Lower leg skin (tissue), 3 donors: ENCODE results near the gene CFAP20DC.

Experiments used
- POLR2A ChIP-seq, 2 donors: fragments of 450-650 bp; IDR thresholded peaks; one replicate each; pipeline ENCODE4 v1.6.1; 2016 to 2017; ENCODE audit warnings: antibody characterized with exemption in 2 of 2, mild to moderate bottlenecking in 1 of 2, moderate library complexity in 1 of 2
- TF ChIP-seq, protein P1 (sequence below), 3 donors: fragments of 450-650 bp; IDR thresholded peaks; one replicate each; pipeline ENCODE4 v1.5.1; 2016; ENCODE audit warnings: antibody characterized with exemption in 3 of 3, mild to moderate bottlenecking in 3 of 3, moderate library complexity in 2 of 3

DNA sequence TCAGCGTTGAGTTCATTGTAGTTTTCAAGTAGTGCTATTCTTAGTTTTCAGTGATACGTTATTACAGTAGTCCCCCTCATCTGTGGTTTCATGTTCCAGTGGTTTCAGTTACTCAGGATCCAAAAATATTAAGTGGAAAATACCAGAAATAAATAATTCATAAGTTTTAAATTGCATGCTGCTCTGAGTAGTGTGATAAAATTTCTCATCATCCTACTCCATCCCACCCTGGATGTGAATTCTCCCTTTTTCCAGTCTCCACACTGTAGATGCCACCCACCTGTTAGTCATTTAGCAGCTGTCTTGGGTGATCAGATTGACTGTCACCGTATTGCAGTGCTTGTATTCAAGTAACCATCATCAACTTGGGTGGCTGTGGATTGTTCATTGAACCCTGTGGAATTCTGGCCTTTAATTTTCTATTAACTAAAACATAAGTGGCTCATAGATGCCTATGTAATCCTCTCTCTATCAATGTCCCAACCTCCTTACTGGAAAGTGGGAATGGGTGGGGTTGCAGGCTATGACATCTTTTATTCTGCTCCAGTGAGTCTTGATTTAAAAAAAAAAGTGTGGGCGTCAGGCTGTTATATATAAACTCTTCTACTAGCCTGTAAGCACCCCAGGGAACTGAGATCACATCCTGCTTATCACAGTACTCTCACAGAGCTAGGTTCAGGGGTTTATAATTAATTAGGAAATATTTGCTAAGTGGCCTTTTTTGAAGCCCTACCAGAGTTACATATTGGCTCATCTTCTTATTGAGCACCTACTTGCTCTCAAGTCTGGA, 97.5 kb downstream of the CFAP20DC start:
- no peak for TF ChIP-seq POLR2A (IDR thresholded peaks at IDR 0.05)
- TF ChIP-seq, protein P1, sequence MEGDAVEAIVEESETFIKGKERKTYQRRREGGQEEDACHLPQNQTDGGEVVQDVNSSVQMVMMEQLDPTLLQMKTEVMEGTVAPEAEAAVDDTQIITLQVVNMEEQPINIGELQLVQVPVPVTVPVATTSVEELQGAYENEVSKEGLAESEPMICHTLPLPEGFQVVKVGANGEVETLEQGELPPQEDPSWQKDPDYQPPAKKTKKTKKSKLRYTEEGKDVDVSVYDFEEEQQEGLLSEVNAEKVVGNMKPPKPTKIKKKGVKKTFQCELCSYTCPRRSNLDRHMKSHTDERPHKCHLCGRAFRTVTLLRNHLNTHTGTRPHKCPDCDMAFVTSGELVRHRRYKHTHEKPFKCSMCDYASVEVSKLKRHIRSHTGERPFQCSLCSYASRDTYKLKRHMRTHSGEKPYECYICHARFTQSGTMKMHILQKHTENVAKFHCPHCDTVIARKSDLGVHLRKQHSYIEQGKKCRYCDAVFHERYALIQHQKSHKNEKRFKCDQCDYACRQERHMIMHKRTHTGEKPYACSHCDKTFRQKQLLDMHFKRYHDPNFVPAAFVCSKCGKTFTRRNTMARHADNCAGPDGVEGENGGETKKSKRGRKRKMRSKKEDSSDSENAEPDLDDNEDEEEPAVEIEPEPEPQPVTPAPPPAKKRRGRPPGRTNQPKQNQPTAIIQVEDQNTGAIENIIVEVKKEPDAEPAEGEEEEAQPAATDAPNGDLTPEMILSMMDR (IDR thresholded peaks at IDR 0.05): no peak
